CD4-positive, alpha-beta T cell treated with Interleukin-21 for 1 hour (primary cell): ENCODE data around the gene PPIH.
"Not testable (repeated sequence)": the region's sequence is repeated elsewhere in the genome, so short reads cannot be mapped to it uniquely, and the experiment has no call there.

Experiments
- DNase-seq: peaks from one replicate; pipeline ENCODE4 v3.0.0-alpha.2; 2020

Gene PPIH

DNA sequence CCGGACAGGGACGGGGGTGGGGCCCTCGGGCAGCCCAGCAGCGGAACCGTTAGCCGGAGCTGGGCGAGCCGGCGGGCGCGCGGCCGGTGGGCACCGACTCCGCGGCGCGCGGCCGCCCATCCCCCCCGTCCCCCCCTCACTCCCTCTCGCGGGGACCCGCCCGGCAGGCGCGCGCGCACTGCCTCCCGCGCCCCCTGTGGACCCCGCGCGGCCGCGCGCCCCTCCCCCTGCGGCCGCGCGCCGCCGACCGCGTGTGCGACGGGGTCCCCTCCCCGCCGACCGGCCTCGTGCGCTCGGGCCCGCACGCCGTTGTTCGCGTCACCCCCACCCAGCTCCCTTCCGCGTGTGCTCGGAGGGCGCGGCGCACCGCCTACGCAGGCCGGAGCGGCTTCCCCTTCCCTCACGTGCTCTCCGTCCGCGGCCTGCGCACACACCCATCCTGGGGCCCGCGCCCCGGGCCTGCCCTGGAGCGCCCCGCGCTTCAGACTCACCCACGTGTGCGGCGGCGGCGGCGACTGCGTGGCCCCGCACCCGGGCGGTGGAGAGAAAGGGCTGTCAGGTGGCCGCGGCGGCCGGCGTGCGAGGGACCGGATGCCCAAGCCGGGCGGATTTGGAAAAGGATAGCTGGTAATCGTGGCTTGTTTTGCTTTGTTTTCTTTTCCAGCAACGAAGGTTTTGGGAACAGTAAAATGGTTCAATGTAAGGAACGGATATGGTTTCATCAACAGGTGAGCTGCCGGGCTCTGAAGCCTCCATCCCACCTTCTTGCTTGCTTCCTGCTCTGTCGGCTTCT lies 24.7 kb downstream of the PPIH start:
- DNase-seq = peak; percentile 70

DNA sequence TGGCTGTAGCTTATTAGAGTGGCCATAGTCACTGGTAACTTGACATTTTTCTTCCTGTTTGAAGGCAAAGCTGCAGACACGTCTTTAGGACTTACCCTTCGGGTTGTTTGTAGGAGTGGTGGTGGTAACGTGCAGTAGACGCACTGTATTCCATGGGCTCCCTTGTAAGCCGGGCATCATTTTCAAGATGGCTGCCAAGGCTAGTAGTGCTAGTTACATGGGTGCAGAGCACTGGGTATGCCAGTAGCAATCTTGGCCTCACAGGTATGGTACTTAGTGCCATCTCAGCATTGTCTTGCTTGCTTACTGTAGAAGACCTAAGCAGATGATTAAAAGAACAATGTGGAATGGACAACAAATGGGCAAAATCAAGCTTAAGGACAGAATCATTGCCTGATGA lies 25.9 kb downstream of the PPIH start:
- DNase-seq = no peak

- no peak for DNase-seq
These were observed 28.2 kb downstream of the PPIH start for GRCh38 chr1:42686418-42686817.

DNA sequence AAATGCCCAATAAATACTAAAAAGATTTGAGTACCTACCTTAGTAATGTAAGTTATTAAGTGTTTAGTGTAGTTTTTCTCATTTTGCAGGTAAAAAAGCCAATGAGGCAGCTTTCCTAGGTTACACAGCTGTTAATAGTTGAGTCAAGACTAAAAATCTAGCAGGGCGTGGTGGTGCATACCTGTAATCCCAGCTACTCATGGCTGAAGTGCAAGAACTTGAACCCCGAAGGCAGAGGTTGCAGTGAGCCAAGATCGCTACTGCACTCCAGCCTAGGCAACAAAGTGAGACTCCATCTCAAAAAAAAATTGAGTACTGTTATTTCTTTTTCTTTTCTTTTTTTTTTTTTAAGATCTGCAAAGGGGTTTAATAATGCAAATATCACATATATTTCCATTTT lies 31.7 kb downstream of the PPIH start:
- DNase-seq = no peak

GRCh38 chr1:42690477-42691156 lies 32.4 kb downstream of the PPIH start:
- no peak for DNase-seq

- DNase-seq = no peak
These were observed 32.9 kb downstream of the PPIH start for GRCh38 chr1:42691157-42691498.

- DNase-seq = no peak
These were observed 34.2 kb downstream of the PPIH start for GRCh38 chr1:42692461-42692860.

DNA sequence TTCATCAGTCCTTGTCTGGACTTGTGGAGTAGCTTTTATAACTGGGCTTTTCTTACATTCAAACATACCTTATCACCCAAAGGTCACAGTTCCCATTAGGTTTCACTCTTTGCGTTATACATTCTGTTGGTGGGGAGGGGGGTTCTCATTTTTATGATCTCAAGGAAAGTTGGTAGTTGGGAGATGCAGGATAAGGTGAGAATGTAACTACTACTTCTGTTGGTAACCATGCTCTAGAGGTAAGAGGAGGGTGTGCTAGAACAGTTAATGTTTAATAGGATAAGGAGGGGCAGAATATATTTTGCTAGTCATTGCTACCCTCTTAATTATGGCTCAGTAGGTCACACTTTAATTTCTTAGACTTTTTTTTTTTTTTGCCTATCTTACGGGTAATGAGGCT lies 34.7 kb downstream of the PPIH start:
- no peak for DNase-seq

- DNase-seq = no peak
These were observed 40.0 kb downstream of the PPIH start for GRCh38 chr1:42698081-42698813.

- DNase-seq = no peak
These were observed 41.8 kb downstream of the PPIH start for GRCh38 chr1:42700006-42700405.

DNA sequence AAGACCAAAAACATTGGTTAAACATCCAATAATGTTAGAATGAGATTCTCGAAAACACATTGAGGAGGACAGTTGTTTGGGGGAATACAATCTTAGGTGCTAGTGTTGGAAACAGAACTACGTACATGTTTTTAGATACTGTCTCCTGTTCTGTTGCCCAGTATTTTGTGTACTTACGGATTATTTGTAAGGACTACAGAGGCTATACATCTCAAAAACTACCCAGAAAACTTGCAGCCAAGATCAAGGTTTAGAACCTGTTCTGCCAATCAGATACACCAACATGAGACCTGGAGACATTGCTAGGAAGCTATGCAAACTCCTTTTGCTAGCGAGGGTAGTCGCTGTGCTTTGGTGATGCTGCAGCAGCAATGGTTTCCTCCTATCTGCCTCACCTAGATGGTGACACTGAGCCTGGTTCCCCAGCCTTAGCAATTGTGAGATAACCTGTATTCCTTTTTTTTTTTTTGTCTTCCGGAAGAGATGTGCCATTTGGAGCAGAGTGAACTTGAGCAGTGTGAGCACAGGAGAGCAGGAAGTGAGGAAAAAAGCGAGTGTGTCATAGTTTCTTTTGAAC lies 45.8 kb downstream of the PPIH start:
- no peak for DNase-seq

GRCh38 chr1:42712808-42713207 lies 54.6 kb downstream of the PPIH start:
- DNase-seq = not testable (repeated sequence)

GRCh38 chr1:42713293-42713692 lies 55.1 kb downstream of the PPIH start:
- no peak for DNase-seq

GRCh38 chr1:42714441-42714840 lies 56.2 kb downstream of the PPIH start:
- DNase-seq = not testable (repeated sequence)

- no peak for DNase-seq
These were observed 62.6 kb downstream of the PPIH start for GRCh38 chr1:42720868-42721267.

- DNase-seq = no peak
These were observed 63.7 kb downstream of the PPIH start for GRCh38 chr1:42721926-42722325.

DNA sequence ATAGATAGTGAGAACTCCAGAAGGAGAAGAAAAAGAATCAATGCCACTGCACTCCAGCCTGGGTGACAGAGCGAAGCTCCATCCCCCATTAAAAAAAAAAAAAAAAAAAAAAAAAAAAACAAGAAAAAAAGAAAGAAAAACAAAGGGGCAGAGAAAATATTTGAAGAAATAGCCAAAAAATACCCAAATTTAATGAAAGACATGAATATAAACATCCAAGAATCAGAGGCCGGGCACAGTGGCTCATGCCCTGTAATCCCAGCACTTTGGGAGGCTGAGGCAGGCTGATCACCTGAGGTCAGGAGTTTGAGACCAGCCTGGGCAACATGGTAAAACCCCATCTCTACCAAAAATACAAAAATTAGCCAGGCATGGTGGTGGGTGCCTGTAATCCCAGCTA lies 64.2 kb downstream of the PPIH start:
- DNase-seq = not testable (repeated sequence)

GRCh38 chr1:42723511-42723910 lies 65.3 kb downstream of the PPIH start:
- no peak for DNase-seq

- not testable (repeated sequence) for DNase-seq
These were observed 67.6 kb downstream of the PPIH start for GRCh38 chr1:42725820-42726219.
